Hematopoietic multipotent progenitor cell treated with erythropoietin and hydrocortisone succinate and interleukin-3 and kit ligand, for 15 days (in vitro differentiated cells): ENCODE data around the gene RAPGEF5.
"Not testable (repeated sequence)": the region's sequence is repeated elsewhere in the genome, so short reads cannot be mapped to it uniquely, and the experiment has no call there.

ENCODE experiments used
- DNase-seq: peaks from one replicate; pipeline ENCODE4 v3.0.0-alpha.2; 2015; ENCODE audit warnings: low spot score

The RAPGEF5 gene

DNA sequence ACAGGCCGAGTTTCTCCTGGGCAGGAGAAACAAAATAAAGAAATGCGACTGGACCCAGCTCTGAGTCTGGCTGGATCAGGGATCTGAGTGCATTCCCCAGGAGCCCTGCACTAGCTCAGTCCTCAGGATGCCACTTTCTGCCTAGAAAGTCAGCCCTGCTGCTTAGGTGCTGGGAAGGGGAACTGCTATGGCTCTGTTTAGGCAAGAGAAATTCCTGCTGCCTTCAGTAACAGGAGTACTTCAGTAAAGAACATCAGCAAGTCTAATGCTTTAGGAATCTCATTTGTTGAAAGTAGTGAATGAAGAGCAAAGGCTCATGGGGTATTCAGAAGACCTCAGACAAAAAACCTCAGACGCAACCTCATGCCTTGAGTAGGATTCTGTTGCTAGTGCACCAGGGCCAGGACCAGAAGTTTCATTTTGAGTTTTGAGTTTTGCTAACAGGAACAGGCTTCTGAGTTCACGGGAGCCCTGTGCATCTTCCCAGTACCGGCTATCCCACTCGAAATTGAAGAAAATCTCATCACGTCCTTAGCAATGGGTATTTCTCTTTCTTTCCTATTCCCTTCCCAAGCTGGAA is 240.4 kb downstream of the RAPGEF5 start:
- DNase-seq: no peak

GRCh38 chr7:22115689-22116088 is 241.3 kb downstream of the RAPGEF5 start:
- DNase-seq: no peak

- no peak for DNase-seq
Observed at GRCh38 chr7:22114440-22114981, 242.4 kb downstream of the RAPGEF5 start.

DNA sequence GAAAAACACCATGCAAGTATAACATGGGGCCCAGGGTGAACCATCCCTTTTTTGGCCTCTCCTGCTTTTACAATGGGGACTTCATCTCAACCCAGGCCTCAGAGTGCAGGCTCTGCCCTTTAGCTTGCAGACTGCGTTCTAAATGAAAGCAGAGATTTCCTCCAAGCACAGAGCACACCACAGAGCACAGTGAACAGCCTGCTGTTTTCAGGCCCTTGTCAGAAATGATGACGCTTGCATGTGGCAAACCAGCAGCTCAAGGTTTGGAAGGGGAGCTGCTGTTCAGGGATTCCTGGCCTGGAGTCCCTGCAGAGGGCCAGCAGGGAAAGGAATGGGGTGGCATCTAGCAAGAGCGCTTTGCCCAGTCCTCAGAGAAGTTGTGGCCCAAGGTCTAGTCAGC is 243.9 kb downstream of the RAPGEF5 start:
- DNase-seq: no peak

- no peak for DNase-seq
Observed at GRCh38 chr7:22111661-22112060, 245.3 kb downstream of the RAPGEF5 start.

DNA sequence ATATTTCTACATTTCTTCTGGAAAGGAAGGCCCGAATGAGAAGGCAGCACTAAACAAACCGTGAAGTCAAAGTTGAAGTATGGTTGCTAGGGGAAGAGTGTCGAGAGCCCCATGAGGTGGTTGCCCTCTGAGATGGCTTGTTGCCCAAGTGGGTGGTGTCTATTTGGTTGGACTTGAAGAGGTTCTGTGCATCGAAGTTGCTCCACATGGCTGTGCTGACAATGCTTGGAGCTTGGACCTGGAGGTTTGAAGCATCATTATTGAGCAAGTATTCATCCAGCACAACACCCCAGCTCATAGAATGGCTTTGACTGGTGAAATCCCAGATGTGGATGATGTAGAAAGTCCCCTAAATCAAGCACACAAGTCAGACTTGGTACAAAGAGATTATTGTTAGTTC is 246.1 kb downstream of the RAPGEF5 start:
- no peak for DNase-seq

DNA sequence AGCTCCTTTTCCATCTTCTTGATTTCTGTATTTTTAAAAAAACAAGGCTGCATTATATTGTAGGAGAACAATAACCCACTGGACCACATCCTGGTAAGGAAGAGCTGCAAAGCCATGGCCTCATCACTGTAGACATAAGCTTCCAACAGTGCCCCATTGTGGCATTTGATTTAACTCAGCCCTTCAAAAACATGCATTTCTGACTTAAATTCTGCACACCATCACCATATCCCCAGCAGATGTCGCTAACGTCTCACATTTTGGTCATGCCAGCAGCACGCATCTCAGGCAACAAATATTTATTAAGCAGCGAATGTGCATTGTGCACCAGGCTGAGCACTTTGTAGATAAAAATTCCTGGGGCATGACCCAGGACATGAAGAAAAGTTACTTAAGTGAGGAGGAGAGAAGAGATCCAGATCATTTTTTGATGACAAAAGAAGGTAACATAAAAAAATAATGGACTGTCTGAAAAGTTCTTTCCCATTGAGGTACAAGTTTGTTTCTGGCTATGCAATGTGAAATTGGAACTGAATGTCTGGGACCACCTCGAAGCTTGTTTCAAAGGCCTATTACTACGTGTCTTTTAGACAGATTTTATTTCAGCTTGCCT is 246.6 kb downstream of the RAPGEF5 start:
- DNase-seq: peak; percentile 48

GRCh38 chr7:22109761-22110160 is 247.2 kb downstream of the RAPGEF5 start:
- DNase-seq: peak; percentile 11

GRCh38 chr7:22108151-22108845 is 248.7 kb downstream of the RAPGEF5 start:
- DNase-seq: no peak

GRCh38 chr7:22105550-22105949 is 251.4 kb downstream of the RAPGEF5 start:
- DNase-seq: no peak

- no peak for DNase-seq
Observed at GRCh38 chr7:22094413-22095342, 262.3 kb downstream of the RAPGEF5 start.

DNA sequence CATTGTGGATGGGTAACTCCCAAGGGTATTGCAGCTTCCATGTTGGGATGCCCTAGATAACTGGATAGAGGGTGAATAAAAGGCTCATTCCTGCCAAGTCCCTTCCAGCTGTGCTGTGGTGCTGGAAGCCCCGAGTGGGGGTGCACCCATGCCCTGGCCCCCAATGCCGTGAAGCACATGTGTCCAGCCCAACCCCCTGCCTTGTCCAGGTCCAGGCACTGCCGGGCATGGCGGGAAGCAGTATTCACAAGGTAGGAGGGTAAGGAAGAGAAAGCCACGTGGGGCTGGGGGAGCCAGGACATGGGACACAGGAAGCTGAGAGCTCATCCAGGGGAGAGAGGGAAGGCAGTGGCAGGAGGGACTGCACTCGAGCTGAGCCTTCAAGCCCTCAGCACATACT is 263.0 kb downstream of the RAPGEF5 start:
- no peak for DNase-seq

GRCh38 chr7:22093001-22093400 is 264.0 kb downstream of the RAPGEF5 start:
- DNase-seq: no peak

- DNase-seq: not testable (repeated sequence)
Observed at GRCh38 chr7:22090958-22091525, 265.9 kb downstream of the RAPGEF5 start.

DNA sequence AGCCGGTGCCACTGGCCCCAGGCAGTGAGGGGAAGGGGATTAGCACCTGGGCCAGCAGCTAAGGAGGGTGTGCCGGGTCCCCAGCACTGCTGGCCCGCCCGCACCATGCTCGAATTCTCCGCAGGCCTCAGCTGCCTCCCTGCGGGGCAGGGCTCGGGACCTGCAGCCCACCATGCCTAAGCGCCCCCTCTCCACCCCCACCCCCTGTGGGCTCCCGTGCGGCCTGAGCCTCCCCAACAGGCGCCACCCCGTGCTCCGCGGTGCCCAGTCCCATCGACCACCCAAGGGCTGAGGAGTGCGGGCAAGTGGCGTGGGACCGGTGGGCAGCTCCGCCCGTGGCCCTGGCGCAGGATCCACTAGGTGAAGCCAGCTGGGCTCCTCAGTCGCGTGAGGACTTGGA is 266.4 kb downstream of the RAPGEF5 start:
- DNase-seq: no peak

DNA sequence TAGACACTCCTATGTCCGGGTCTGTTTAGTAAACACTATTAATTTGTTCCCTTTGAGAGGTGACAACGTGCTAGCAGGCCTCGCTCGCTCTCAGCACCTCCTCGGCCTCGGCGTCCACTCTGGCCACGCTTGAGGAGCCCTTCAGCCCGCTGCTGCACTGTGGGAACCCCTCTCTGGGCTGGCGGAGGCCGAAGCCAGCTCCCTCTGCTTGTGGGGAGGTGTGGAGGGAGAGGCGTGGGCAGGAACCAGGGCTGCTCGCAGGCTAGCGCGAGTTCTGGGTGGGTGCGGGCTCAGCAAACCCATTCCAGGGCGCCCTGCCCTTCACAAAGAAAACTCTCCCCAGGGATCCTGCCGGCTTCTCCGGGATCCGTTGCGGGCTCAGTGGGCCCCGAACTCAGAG is 266.8 kb downstream of the RAPGEF5 start:
- no peak for DNase-seq

DNA sequence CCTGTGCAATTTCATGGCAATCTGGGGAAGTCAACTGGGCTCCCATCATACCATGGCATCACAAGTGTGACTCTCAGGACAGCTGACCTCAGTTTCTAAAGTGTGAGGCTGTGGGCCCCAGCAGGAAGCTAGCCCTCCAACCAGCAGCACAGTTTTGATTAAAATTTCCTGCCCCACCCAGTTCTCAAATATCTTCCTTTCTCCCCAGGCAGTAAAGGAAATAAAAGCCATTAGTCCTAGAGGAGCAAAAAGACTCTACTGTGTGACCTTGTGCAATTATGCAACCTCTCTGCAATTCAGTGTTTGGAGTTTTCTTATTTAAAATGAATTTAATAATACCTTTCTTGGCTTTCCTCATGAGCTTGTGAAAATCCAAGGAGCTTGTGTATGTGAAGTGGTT is 268.1 kb downstream of the RAPGEF5 start:
- DNase-seq: no peak

- no peak for DNase-seq
Observed at GRCh38 chr7:22087861-22088260, 269.1 kb downstream of the RAPGEF5 start.

GRCh38 chr7:22083704-22084240 is 273.2 kb downstream of the RAPGEF5 start:
- DNase-seq: no peak

DNA sequence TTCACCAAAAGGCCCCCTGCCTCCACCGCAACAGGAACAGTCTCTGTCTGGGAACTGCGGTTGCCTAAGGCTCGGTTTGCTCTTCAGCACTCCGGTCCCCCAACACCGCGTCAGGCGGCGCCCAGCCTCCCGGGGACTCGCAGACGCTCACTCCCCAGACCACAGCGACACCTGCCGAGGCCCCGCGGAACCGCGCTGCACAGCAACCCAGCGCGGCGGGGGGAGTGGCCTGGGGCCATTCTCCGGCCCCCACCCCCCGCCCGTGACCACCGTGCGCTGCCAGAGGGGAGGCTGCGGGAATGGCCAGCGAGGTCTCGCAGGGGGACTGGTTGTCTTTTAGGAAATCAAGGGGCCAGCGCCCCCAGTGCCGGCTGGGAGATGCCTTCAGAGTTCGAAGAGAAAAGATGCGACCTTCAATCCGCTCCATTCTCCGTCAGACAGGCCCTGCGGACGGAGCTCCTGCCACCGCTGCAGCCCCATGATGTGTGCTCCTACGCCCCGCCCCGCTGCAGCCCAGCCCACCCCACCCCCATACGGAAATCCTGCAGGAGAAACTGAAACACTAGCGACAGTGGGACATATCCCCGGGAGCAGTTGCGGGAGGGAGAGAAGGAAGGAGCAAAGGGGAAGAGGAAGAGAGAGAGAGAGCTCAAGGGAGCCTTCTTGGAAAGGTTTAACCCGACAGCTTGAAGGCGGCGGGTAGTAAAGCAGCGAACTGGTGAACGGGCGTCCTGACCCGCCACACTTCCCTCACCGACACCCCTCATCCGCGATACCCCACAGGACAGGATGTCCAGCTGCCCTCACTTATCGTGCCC is 273.9 kb downstream of the RAPGEF5 start:
- DNase-seq: peak; percentile 23

DNA sequence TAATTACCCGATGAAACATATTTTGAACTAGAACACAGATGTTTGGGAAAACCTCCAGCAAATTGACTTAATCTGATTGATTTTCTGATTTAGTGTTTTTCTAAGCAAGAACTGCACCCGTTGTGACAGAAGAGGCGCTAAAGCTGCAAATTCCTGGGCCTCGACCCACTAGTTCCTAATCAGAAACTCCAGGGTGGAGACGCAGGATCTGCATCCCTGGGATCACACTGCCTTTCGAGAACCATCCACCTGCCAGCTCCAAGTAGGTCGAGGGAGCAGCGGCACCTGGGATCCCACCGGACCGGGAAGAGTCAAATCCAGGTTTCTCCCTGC is 274.4 kb downstream of the RAPGEF5 start:
- DNase-seq: no peak
